SH-SY5Y (cell line): ENCODE results near the gene LEPR.

Experiments used
- GATA2 ChIP-seq: IDR thresholded peaks from 2 replicates; pipeline ENCODE4 v1.6.1; 2011; ENCODE audit warnings: mild to moderate bottlenecking, low read depth, low read length
- GATA3 ChIP-seq: IDR thresholded peaks from 2 replicates; pipeline ENCODE4 v1.6.1; 2011; ENCODE audit warnings: low read depth, mild to moderate bottlenecking, low read length, moderate library complexity

GRCh38 chr1:65416767-65417166 is 3.7 kb upstream of the LEPR start:
- TF ChIP-seq GATA2 = no peak
- TF ChIP-seq GATA3 = no peak
